ENCODE data around the gene IVD.

The IVD gene

DNA sequence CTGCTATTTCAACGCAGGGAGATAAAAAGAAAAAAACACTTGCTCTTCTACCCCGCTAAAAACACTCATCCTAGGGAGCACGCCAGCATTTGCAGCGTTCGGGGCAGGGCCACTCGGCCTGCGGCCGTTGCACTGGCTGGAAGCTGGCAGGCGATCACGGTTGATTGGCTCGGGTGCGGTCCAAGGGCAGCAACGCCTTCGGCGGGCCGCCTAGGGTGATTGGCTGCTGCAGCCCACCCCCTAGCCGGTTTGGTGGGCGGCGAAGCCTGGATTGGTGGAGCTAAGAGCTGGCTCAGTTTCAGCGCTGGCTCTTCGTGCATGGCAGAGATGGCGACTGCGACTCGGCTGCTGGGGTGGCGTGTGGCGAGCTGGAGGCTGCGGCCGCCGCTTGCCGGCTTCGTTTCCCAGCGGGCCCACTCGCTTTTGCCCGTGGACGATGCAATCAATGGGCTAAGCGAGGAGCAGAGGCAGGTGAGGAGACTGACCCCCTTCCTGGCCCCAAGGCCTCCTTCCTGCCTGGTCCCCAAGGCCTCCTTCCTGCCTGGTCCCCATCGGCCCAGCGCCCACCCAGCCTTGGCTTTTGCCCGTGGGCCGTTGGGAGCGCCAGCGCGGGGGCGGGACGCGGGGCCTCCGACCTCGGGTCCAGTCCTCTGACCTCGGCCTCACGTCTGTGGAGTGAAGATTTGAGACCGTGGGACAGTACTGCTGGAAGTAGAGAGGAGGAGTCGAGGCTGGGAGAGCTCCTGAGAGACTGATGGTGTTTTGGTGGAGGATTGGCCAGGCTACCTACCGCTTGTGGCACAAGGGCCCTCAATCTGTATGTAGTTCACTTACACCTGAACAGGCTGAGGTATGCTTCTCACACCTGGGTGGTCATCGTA is at the start of gene IVD:
Gene IVD (plus strand): TSS at position 295 of the 881 bp plus-strand sequence. CDS start 33 bp downstream, at position 328.
- no peak for TF ChIP-seq CREB1 (IDR thresholded peaks at IDR 0.05; ENCODE audit: low read depth)
- peak; percentile 91 for TF ChIP-seq YY1 (IDR thresholded peaks at IDR 0.05; ENCODE audit: low read depth)
- peak; percentile 95 for TF ChIP-seq TAF1 (IDR thresholded peaks at IDR 0.05; ENCODE audit: low read depth)
- TF ChIP-seq TEAD4 (IDR thresholded peaks at IDR 0.05): no peak
- peak; percentile 42; the same call in 1 of the 2 replicates for TF ChIP-seq EGR1 (IDR thresholded peaks at IDR 0.05)
- no peak for TF ChIP-seq FOXM1 (IDR thresholded peaks at IDR 0.05; ENCODE audit: borderline replicate concordance, low read depth)
- no peak for TF ChIP-seq EP300 (IDR thresholded peaks at IDR 0.05; ENCODE audit: borderline replicate concordance)
- no peak for TF ChIP-seq CEBPB (IDR thresholded peaks at IDR 0.05)
- peak; percentile 75 for TF ChIP-seq MAX (IDR thresholded peaks at IDR 0.05)
- TF ChIP-seq, protein P1, sequence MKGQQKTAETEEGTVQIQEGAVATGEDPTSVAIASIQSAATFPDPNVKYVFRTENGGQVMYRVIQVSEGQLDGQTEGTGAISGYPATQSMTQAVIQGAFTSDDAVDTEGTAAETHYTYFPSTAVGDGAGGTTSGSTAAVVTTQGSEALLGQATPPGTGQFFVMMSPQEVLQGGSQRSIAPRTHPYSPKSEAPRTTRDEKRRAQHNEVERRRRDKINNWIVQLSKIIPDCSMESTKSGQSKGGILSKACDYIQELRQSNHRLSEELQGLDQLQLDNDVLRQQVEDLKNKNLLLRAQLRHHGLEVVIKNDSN (IDR thresholded peaks at IDR 0.05): no peak
- no peak for TF ChIP-seq ZBTB7A (IDR thresholded peaks at IDR 0.05; ENCODE audit: low read depth)
- TF ChIP-seq NFIC (IDR thresholded peaks at IDR 0.05): peak; percentile 67
- TF ChIP-seq, protein P2, sequence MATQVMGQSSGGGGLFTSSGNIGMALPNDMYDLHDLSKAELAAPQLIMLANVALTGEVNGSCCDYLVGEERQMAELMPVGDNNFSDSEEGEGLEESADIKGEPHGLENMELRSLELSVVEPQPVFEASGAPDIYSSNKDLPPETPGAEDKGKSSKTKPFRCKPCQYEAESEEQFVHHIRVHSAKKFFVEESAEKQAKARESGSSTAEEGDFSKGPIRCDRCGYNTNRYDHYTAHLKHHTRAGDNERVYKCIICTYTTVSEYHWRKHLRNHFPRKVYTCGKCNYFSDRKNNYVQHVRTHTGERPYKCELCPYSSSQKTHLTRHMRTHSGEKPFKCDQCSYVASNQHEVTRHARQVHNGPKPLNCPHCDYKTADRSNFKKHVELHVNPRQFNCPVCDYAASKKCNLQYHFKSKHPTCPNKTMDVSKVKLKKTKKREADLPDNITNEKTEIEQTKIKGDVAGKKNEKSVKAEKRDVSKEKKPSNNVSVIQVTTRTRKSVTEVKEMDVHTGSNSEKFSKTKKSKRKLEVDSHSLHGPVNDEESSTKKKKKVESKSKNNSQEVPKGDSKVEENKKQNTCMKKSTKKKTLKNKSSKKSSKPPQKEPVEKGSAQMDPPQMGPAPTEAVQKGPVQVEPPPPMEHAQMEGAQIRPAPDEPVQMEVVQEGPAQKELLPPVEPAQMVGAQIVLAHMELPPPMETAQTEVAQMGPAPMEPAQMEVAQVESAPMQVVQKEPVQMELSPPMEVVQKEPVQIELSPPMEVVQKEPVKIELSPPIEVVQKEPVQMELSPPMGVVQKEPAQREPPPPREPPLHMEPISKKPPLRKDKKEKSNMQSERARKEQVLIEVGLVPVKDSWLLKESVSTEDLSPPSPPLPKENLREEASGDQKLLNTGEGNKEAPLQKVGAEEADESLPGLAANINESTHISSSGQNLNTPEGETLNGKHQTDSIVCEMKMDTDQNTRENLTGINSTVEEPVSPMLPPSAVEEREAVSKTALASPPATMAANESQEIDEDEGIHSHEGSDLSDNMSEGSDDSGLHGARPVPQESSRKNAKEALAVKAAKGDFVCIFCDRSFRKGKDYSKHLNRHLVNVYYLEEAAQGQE (IDR thresholded peaks at IDR 0.05; ENCODE audit: low read depth): no peak
- no peak for TF ChIP-seq RAD21 (IDR thresholded peaks at IDR 0.05; ENCODE audit: low read depth)
- 0 out of 2 replicates have a peak, but pooled peaks have one; percentile 35 for TF ChIP-seq TCF12 (IDR thresholded peaks at IDR 0.05; ENCODE audit: low read depth)

- TF ChIP-seq MAX (IDR thresholded peaks at IDR 0.05) (no peak), EP300 (IDR thresholded peaks at IDR 0.05; ENCODE audit: borderline replicate concordance) (no peak)
- TF ChIP-seq, protein P2 (IDR thresholded peaks at IDR 0.05; ENCODE audit: low read depth): no peak
These were observed 49.5 kb upstream of the IVD start for GRCh38 chr15:40355976-40356585.

DNA sequence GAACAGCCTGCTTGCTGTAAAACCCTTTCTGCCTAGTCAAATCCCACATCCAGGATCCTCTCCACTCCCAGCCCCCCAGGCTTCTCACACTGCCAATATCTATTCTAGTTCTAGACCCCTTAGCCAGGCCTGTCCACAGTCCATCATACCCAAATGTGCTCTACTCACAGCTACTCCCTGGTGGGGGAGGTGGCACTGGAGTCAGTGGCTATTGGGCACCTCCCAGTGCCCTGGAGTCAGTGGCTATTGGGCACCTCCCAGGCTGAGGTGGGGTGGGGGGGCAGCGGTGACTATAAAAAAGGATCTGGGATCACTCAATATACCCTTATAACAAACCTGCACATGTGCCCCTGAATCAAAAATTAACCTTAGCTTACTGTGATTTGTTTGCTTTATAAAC is 48.3 kb upstream of the IVD start:
- TF ChIP-seq CEBPB (IDR thresholded peaks at IDR 0.05): no peak
- TF ChIP-seq, protein P1 (IDR thresholded peaks at IDR 0.05): no peak
- no peak for TF ChIP-seq ZBTB7A (IDR thresholded peaks at IDR 0.05; ENCODE audit: low read depth)
- TF ChIP-seq TEAD4 (IDR thresholded peaks at IDR 0.05): no peak
- TF ChIP-seq EGR1 (IDR thresholded peaks at IDR 0.05): no peak
- no peak for TF ChIP-seq TCF12 (IDR thresholded peaks at IDR 0.05; ENCODE audit: low read depth)

DNA sequence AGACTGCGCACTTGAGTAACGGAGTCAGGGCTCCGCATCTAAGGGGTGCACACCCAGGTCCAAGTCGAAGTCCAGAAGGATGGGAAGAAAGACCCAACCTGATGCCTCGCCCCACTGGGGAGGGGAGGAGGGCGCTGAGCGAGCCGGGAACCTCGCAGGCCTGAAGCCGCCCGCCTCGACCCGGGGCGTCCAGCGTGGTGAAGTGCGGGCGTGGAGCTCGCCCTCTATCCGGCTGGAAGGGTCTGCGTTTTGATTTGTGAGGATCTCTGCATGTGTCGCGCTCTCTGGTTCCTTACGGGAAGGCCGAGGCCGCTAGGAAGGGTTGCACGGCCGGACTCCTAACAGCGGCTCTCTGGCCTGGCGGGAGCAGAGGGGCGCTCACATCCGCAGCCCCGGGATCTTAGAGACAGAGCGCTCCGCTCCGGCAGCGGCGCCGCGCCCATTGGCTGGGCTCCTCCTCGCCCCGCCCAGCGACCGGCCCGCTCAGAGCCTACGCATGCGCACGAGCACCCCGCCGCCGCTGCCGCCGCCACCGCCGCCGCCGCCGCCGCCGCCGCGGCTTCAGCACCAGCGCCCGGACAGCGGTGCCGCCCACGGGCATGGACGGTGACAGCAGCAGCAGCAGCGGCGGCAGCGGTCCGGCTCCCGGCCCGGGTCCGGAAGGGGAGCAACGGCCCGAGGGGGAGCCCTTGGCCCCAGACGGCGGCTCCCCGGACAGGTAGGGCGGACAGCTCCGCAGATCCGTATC is 47.7 kb upstream of the IVD start, which contains the start of gene DISP2:
Gene DISP2 (plus strand): TSS at position 497 of the 748 bp plus-strand sequence. CDS start 103 bp downstream, at position 600.
- TF ChIP-seq, protein P1 (IDR thresholded peaks at IDR 0.05): no peak
- TF ChIP-seq ZBTB7A (IDR thresholded peaks at IDR 0.05; ENCODE audit: low read depth) (0 out of 2 replicates have a peak, but pooled peaks have one; percentile 74), YY1 (IDR thresholded peaks at IDR 0.05; ENCODE audit: low read depth) (no peak), TAF1 (IDR thresholded peaks at IDR 0.05; ENCODE audit: low read depth) (no peak), NFIC (IDR thresholded peaks at IDR 0.05) (no peak), CREB1 (IDR thresholded peaks at IDR 0.05; ENCODE audit: low read depth) (no peak), EGR1 (IDR thresholded peaks at IDR 0.05) (peak; percentile 92), FOXM1 (IDR thresholded peaks at IDR 0.05; ENCODE audit: borderline replicate concordance, low read depth) (no peak), TEAD4 (IDR thresholded peaks at IDR 0.05) (no peak), MAX (IDR thresholded peaks at IDR 0.05) (peak; percentile 68), EP300 (IDR thresholded peaks at IDR 0.05; ENCODE audit: borderline replicate concordance) (peak; percentile 37), RAD21 (IDR thresholded peaks at IDR 0.05; ENCODE audit: low read depth) (no peak), TCF12 (IDR thresholded peaks at IDR 0.05; ENCODE audit: low read depth) (no peak), CEBPB (IDR thresholded peaks at IDR 0.05) (no peak)
- TF ChIP-seq, protein P2 (IDR thresholded peaks at IDR 0.05; ENCODE audit: low read depth): peak; percentile 90

Measured in Ishikawa (cell line).